ENCODE results near the gene SPCS2.

Gene SPCS2

GRCh38 chr11:74950374-74950969 lies 1.4 kb downstream of the SPCS2 start:
- Histone ChIP-seq H3K4me3 (ENCODE audit: low read depth in 1 of 2, low read length in 1 of 2) (peak overlapping the region in 1 of 2 experiments; percentile 81), H3K27me3 (no peaks in the 10 kb centered on the region), H3K4me1 (ENCODE audit: control insufficient read depth in 1 of 2, insufficient read depth in 1 of 2, low read depth in 1 of 2, low read length in 1 of 2) (peaks cover 22 to 26% of the 10 kb centered on the region in 2 experiments), H3K27ac (no peak overlapping the region), H3K36me3 (peaks cover 6% of the 10 kb centered on the region), H3K9me3 (no peaks in the 10 kb centered on the region)
- TF ChIP-seq, protein P1, sequence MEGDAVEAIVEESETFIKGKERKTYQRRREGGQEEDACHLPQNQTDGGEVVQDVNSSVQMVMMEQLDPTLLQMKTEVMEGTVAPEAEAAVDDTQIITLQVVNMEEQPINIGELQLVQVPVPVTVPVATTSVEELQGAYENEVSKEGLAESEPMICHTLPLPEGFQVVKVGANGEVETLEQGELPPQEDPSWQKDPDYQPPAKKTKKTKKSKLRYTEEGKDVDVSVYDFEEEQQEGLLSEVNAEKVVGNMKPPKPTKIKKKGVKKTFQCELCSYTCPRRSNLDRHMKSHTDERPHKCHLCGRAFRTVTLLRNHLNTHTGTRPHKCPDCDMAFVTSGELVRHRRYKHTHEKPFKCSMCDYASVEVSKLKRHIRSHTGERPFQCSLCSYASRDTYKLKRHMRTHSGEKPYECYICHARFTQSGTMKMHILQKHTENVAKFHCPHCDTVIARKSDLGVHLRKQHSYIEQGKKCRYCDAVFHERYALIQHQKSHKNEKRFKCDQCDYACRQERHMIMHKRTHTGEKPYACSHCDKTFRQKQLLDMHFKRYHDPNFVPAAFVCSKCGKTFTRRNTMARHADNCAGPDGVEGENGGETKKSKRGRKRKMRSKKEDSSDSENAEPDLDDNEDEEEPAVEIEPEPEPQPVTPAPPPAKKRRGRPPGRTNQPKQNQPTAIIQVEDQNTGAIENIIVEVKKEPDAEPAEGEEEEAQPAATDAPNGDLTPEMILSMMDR (IDR thresholded peaks at IDR 0.05), result no peak

GRCh38 chr11:74951226-74951625 lies 2.2 kb downstream of the SPCS2 start:
- no peak overlapping the region for H3K27ac ChIP-seq
- peaks cover 22 to 26% of the 10 kb centered on the region in 2 experiments for H3K4me1 ChIP-seq (ENCODE audit: control insufficient read depth in 1 of 2, insufficient read depth in 1 of 2, low read depth in 1 of 2, low read length in 1 of 2)
- H3K36me3 ChIP-seq, result peaks cover 6% of the 10 kb centered on the region
- H3K27me3 ChIP-seq, result no peaks in the 10 kb centered on the region
- H3K9me3 ChIP-seq, result no peaks in the 10 kb centered on the region
- no peak overlapping the region for H3K4me3 ChIP-seq (ENCODE audit: low read depth in 1 of 2, low read length in 1 of 2)
- TF ChIP-seq, protein P1 (IDR thresholded peaks at IDR 0.05), result no peak

DNA sequence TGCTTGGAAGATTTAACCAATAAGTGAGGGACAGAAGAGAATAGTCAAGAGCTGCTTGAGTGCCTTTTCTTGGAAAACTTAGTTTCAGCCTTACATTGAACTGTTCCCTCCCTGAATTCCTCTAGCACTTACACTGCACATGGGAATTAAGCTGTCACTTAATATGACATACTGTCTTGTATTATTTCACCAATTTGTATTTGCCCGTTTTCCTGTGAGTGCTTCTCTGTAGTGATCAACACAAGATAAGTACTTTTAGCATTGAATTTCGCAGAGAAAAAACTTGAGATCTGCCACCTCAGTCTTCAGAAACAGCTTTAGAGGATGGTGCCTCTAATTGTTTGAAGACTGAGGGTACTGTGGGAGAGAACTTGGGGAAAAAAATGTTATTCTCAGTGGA lies 3.7 kb downstream of the SPCS2 start:
- Histone ChIP-seq H3K36me3 (peaks cover 6% of the 10 kb centered on the region), H3K27me3 (no peaks in the 10 kb centered on the region), H3K4me1 (ENCODE audit: control insufficient read depth in 1 of 2, insufficient read depth in 1 of 2, low read depth in 1 of 2, low read length in 1 of 2) (peaks cover 22 to 26% of the 10 kb centered on the region in 2 experiments), H3K27ac (no peak overlapping the region), H3K4me3 (ENCODE audit: low read depth in 1 of 2, low read length in 1 of 2) (no peak overlapping the region), H3K9me3 (no peaks in the 10 kb centered on the region)
- TF ChIP-seq, protein P1 (IDR thresholded peaks at IDR 0.05), result no peak

DNA sequence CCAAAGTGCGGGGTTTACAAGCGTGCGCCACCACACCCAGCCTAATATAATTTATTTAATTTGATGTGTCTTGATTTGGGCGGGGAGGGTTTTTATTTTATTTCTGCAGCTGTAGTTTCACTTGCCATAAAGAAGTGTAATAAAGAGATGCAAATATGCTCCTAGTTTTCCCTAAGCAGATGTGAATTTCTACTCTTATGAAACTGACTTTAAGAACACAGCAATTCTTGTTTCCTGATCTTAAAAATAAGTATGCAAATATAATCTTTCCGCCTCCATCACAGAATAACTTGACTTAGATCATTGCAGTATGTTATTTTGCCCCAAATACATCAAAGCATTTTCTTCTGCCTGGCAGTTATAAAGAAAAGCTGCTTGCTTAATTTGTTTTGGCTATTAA lies 4.4 kb downstream of the SPCS2 start:
- Histone ChIP-seq H3K9me3 (no peaks in the 10 kb centered on the region), H3K36me3 (peaks cover 6% of the 10 kb centered on the region), H3K4me1 (ENCODE audit: control insufficient read depth in 1 of 2, insufficient read depth in 1 of 2, low read depth in 1 of 2, low read length in 1 of 2) (peaks cover 17 to 19% of the 10 kb centered on the region in 2 experiments), H3K27me3 (no peaks in the 10 kb centered on the region), H3K4me3 (ENCODE audit: low read depth in 1 of 2, low read length in 1 of 2) (no peak overlapping the region), H3K27ac (no peak overlapping the region)
- TF ChIP-seq, protein P1 (IDR thresholded peaks at IDR 0.05), result no peak

DNA sequence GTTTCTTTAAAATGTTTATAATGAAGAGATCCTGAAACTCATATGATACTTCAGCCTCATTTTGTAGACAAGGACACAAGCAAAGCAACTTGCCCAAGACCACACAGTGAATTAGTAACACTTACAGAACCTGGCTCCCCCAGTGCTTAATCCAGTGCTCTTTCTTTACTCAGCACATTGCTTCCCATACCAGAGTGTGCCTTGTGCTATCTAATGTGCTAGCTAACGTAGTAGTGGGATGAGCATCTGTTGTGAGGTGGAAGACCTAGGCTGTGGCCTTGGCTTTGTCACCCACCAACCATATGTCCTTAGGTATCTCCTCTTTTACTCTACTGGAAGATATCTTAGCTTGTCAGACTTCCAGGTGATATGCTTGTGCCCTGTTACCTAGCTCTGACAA lies 5.1 kb downstream of the SPCS2 start:
- H3K27ac ChIP-seq, result no peak overlapping the region
- H3K4me3 ChIP-seq (ENCODE audit: low read depth in 1 of 2, low read length in 1 of 2), result no peak overlapping the region
- TF ChIP-seq, protein P1 (IDR thresholded peaks at IDR 0.05), result no peak
- peaks cover 14 to 15% of the 10 kb centered on the region in 2 experiments for H3K4me1 ChIP-seq (ENCODE audit: control insufficient read depth in 1 of 2, insufficient read depth in 1 of 2, low read depth in 1 of 2, low read length in 1 of 2)
- peaks cover 6% of the 10 kb centered on the region for H3K36me3 ChIP-seq
- H3K27me3 ChIP-seq, result no peaks in the 10 kb centered on the region
- H3K9me3 ChIP-seq, result no peaks in the 10 kb centered on the region
